Measurements from ENCODE around the gene ENTREP3. TPM values are rescaled to one million over a fixed set of nuclear protein-coding genes. Genes with fewer than 3 reads are reported as not detected.

The ENTREP3 gene
- total and polyA plus RNA-seq, 4 donors, result 8.4 to 28.7 (median 12.9) TPM

- H3K9ac ChIP-seq (ENCODE audit: insufficient read depth in 1 of 2, low read length in 2 of 2), result peak within 1 kb of the TSS; percentile 84 to 97
- H3K4me3 ChIP-seq, result peak within 1 kb of the TSS; percentile 97
- H3K27me3 ChIP-seq (ENCODE audit: control insufficient read depth in 3 of 3, insufficient read depth in 3 of 3, low read length in 2 of 3), result no peaks in the 10 kb centered on the region
- H3K27ac ChIP-seq (ENCODE audit: low read depth in 1 of 2, low read length in 1 of 2), result peak within 1 kb of the TSS; percentile 90 to 99
- peaks cover 0 to 9% (median 4%) of the 10 kb centered on the region in 4 donors for H3K36me3 ChIP-seq (ENCODE audit: control insufficient read depth in 4 of 4, insufficient read depth in 4 of 4, low read length in 4 of 4)
- ATAC-seq (ENCODE audit: insufficient read depth, low FRiP score), result no peak
- peak; percentile 52 to 65 (median 55) for DNase-seq
- peaks cover 0 to 28% (median 7%) of the 10 kb centered on the region in 5 donors for H3K4me1 ChIP-seq (ENCODE audit: control insufficient read depth in 5 of 5, insufficient read depth in 5 of 5, low read length in 5 of 5)
- 15 to 22% methylated on average over 15 to 17 of the region's 17 CpGs for WGBS, 2 donors
- H3K9me3 ChIP-seq (ENCODE audit: control insufficient read depth in 4 of 4, insufficient read depth in 3 of 4, low read length in 3 of 4), result no peaks in the 10 kb centered on the region
- TF ChIP-seq CTCF (IDR thresholded peaks at IDR 0.05; ENCODE audit: control extremely low read depth, extremely low read depth), result no peak
Measured at GRCh38 chr1:155207806-155208540, 47.3 kb downstream of the ENTREP3 start, which contains the start of gene THBS3. Gene THBS3, minus strand, starts transcription at chr1:155207897. Its CDS starts 21 bp downstream, at chr1:155207876.

GRCh38 chr1:155206891-155207805, 48.1 kb downstream of the ENTREP3 start:
- H3K36me3 ChIP-seq (ENCODE audit: control insufficient read depth in 4 of 4, insufficient read depth in 4 of 4, low read length in 4 of 4), result peaks cover 0 to 10% (median 3%) of the 10 kb centered on the region in 4 donors
- DNase-seq, result peak; percentile 80 to 85 (median 84)
- no peaks in the 10 kb centered on the region for H3K27me3 ChIP-seq (ENCODE audit: control insufficient read depth in 3 of 3, insufficient read depth in 3 of 3, low read length in 2 of 3)
- peak overlapping the region in 1 of 2 donors; percentile 4 for H3K9ac ChIP-seq (ENCODE audit: insufficient read depth in 1 of 2, low read length in 2 of 2)
- ATAC-seq (ENCODE audit: insufficient read depth, low FRiP score), result no peak
- peak; percentile 81 for TF ChIP-seq CTCF (IDR thresholded peaks at IDR 0.05; ENCODE audit: control extremely low read depth, extremely low read depth)
- no peaks in the 10 kb centered on the region for H3K9me3 ChIP-seq (ENCODE audit: control insufficient read depth in 4 of 4, insufficient read depth in 3 of 4, low read length in 3 of 4)
- H3K4me1 ChIP-seq (ENCODE audit: control insufficient read depth in 5 of 5, insufficient read depth in 5 of 5, low read length in 5 of 5), result peaks cover 0 to 28% (median 7%) of the 10 kb centered on the region in 5 donors
- 29 to 35% methylated on average over 13 of the region's 13 CpGs for WGBS, 2 donors
- H3K4me3 ChIP-seq, result no peak overlapping the region
- peak overlapping the region; percentile 90 to 99 for H3K27ac ChIP-seq (ENCODE audit: low read depth in 1 of 2, low read length in 1 of 2)

- WGBS, 2 donors, result 79 to 85% methylated on average over 9 of the region's 9 CpGs
- H3K4me1 ChIP-seq (ENCODE audit: control insufficient read depth in 5 of 5, insufficient read depth in 5 of 5, low read length in 5 of 5), result peaks cover 0 to 28% (median 7%) of the 10 kb centered on the region in 5 donors
- no peak overlapping the region for H3K4me3 ChIP-seq
- no peak for DNase-seq
- H3K9me3 ChIP-seq (ENCODE audit: control insufficient read depth in 4 of 4, insufficient read depth in 3 of 4, low read length in 3 of 4), result no peaks in the 10 kb centered on the region
- H3K27me3 ChIP-seq (ENCODE audit: control insufficient read depth in 3 of 3, insufficient read depth in 3 of 3, low read length in 2 of 3), result no peaks in the 10 kb centered on the region
- no peak for TF ChIP-seq CTCF (IDR thresholded peaks at IDR 0.05; ENCODE audit: control extremely low read depth, extremely low read depth)
- no peak overlapping the region for H3K27ac ChIP-seq (ENCODE audit: low read depth in 1 of 2, low read length in 1 of 2)
- peaks cover 0 to 15% (median under 1%) of the 10 kb centered on the region in 4 donors for H3K36me3 ChIP-seq (ENCODE audit: control insufficient read depth in 4 of 4, insufficient read depth in 4 of 4, low read length in 4 of 4)
- ATAC-seq (ENCODE audit: insufficient read depth, low FRiP score), result no peak
- no peak overlapping the region for H3K9ac ChIP-seq (ENCODE audit: insufficient read depth in 1 of 2, low read length in 2 of 2)
Measured at GRCh38 chr1:155205969-155206593, 49.2 kb downstream of the ENTREP3 start.

Data from lung (tissue), 12 donors.